Measurements from ENCODE around the gene MBP. TPM values are rescaled to one million over a fixed set of nuclear protein-coding genes. Genes with fewer than 3 reads are reported as not detected.
A peak's percentile ranks its signal among the peaks of the same experiment; 100 is the strongest.

Gene MBP
- total and polyA plus RNA-seq, 2 experiments from 2014 or later: 18.4 to 22.9 TPM

DNA sequence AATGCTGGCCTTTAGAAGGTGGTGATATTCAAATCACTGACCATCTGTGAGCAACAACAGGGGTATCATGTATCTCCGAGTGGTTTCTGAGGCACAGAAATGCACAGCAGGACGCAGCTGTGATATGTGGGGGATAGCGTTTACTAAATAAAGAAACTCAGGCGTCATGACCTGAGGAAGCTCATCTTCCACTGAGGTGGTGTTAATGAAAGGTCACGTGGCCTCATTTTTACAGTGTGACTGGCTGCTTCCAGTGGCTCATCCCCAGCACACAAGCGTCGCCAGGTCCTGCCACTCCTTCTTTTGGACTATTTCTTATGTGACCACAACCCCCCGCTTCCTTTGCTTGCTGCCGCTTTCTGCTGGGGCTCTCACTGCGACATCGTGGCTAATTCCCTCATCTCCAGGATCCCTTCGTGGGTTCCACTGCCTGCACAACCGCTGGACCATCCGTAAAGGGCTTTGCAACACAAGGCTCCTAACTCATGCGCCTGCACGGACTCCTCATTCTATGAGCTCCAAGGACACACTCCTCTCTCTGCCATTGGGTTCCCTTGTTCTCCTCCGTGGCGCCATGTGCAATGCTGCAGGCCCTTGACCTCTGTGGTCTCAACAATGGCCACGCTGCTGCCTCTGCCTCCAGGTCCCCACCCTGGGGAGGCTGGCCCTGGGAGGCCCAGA lies 109.3 kb downstream of the MBP start:
- Mint-ChIP-seq H3K27me3 (ENCODE audit: insufficient read depth, low read depth, poor library complexity) (peaks cover 8% of the 10 kb centered on the region), H3K36me3 (ENCODE audit: low read depth) (peaks cover 4% of the 10 kb centered on the region; the same call in 2 of the 3 replicates), H3K27ac (no peak overlapping the region), H3K9me3 (peaks cover 5% of the 10 kb centered on the region; the same call in 2 of the 3 replicates), H3K4me1 (peaks cover 12% of the 10 kb centered on the region), H3K4me3 (no peak overlapping the region)
- Histone ChIP-seq H2AFZ (no peak overlapping the region), H3K79me2 (replicated peaks; ENCODE audit: insufficient read depth) (no peaks in the 10 kb centered on the region), H3F3A (replicated peaks; ENCODE audit: low read depth) (no peaks in the 10 kb centered on the region), H3K36me3 (ENCODE audit: insufficient read depth) (no peaks in the 10 kb centered on the region), H3K4me1 (ENCODE audit: insufficient read depth) (no peaks in the 10 kb centered on the region), H3K27me3 (ENCODE audit: insufficient read depth) (no peaks in the 10 kb centered on the region), H3K9me2 (ENCODE audit: insufficient read depth) (peaks cover 8% of the 10 kb centered on the region; the same call in 1 of the 2 replicates), H3K4me2 (no peak overlapping the region), H4K20me1 (replicated peaks; ENCODE audit: insufficient read depth) (no peaks in the 10 kb centered on the region), H3K4me3 (no peak overlapping the region), H3K27ac (ENCODE audit: low read depth) (no peak overlapping the region)
- ATAC-seq: peak; percentile 25; the same call in 2 of the 3 replicates
- no peak for DNase-seq (ENCODE audit: low spot score)
- no peak for TF ChIP-seq ZNF331 (CRISPR knock-in tag; IDR thresholded peaks at IDR 0.05; ENCODE audit: low read depth)
- no peak for TF ChIP-seq JUNB (IDR thresholded peaks at IDR 0.05; ENCODE audit: unreplicated experiment)
- TF ChIP-seq, protein P1, sequence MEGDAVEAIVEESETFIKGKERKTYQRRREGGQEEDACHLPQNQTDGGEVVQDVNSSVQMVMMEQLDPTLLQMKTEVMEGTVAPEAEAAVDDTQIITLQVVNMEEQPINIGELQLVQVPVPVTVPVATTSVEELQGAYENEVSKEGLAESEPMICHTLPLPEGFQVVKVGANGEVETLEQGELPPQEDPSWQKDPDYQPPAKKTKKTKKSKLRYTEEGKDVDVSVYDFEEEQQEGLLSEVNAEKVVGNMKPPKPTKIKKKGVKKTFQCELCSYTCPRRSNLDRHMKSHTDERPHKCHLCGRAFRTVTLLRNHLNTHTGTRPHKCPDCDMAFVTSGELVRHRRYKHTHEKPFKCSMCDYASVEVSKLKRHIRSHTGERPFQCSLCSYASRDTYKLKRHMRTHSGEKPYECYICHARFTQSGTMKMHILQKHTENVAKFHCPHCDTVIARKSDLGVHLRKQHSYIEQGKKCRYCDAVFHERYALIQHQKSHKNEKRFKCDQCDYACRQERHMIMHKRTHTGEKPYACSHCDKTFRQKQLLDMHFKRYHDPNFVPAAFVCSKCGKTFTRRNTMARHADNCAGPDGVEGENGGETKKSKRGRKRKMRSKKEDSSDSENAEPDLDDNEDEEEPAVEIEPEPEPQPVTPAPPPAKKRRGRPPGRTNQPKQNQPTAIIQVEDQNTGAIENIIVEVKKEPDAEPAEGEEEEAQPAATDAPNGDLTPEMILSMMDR (conservative IDR thresholded peaks at IDR 0.05; ENCODE audit: low read depth in 2 of 2): no peak
- TF ChIP-seq, protein P2, sequence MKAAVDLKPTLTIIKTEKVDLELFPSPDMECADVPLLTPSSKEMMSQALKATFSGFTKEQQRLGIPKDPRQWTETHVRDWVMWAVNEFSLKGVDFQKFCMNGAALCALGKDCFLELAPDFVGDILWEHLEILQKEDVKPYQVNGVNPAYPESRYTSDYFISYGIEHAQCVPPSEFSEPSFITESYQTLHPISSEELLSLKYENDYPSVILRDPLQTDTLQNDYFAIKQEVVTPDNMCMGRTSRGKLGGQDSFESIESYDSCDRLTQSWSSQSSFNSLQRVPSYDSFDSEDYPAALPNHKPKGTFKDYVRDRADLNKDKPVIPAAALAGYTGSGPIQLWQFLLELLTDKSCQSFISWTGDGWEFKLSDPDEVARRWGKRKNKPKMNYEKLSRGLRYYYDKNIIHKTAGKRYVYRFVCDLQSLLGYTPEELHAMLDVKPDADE (IDR thresholded peaks at IDR 0.05): no peak
- TF ChIP-seq EZH2phosphoT487 (IDR thresholded peaks at IDR 0.05; ENCODE audit: unreplicated experiment): no peak
- TF ChIP-seq ZNF114 (CRISPR knock-in tag; IDR thresholded peaks at IDR 0.05): no peak

DNA sequence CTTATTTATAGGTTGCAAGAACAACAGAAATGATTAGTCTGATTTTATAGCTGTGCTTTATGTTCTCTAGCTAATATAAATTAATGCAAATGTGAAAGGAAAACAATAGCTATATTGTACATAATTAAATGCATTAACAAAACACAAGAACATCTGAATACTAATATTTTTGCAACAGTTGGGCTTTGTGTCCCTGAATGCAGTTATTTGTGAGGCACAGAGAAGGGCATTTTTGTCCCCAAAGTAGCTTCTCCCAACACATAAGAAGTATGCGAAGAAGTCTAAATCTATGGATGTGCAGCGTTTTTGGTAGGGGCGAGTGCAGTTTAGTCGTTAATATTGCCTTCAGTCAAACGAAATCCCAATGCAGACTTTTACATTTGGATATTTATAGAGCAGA lies 110.0 kb downstream of the MBP start:
- ATAC-seq (no peak), DNase-seq (ENCODE audit: low spot score) (no peak)
- Histone ChIP-seq H3K27me3 (ENCODE audit: insufficient read depth) (no peaks in the 10 kb centered on the region), H3K79me2 (replicated peaks; ENCODE audit: insufficient read depth) (no peaks in the 10 kb centered on the region), H3K27ac (ENCODE audit: low read depth) (no peak overlapping the region), H3K9me2 (ENCODE audit: insufficient read depth) (peaks cover 10% of the 10 kb centered on the region; the same call in 1 of the 2 replicates), H3F3A (replicated peaks; ENCODE audit: low read depth) (no peaks in the 10 kb centered on the region), H4K20me1 (replicated peaks; ENCODE audit: insufficient read depth) (no peaks in the 10 kb centered on the region), H3K36me3 (ENCODE audit: insufficient read depth) (no peaks in the 10 kb centered on the region), H2AFZ (no peak overlapping the region), H3K4me1 (ENCODE audit: insufficient read depth) (no peaks in the 10 kb centered on the region), H3K4me2 (no peak overlapping the region), H3K4me3 (no peak overlapping the region)
- peaks cover 5% of the 10 kb centered on the region; the same call in 2 of the 3 replicates for H3K9me3 Mint-ChIP-seq
- H3K27ac Mint-ChIP-seq: no peak overlapping the region
- H3K4me3 Mint-ChIP-seq: no peak overlapping the region
- peaks cover 8% of the 10 kb centered on the region for H3K27me3 Mint-ChIP-seq (ENCODE audit: insufficient read depth, low read depth, poor library complexity)
- H3K36me3 Mint-ChIP-seq (ENCODE audit: low read depth): peaks cover 4% of the 10 kb centered on the region
- TF ChIP-seq, protein P3, sequence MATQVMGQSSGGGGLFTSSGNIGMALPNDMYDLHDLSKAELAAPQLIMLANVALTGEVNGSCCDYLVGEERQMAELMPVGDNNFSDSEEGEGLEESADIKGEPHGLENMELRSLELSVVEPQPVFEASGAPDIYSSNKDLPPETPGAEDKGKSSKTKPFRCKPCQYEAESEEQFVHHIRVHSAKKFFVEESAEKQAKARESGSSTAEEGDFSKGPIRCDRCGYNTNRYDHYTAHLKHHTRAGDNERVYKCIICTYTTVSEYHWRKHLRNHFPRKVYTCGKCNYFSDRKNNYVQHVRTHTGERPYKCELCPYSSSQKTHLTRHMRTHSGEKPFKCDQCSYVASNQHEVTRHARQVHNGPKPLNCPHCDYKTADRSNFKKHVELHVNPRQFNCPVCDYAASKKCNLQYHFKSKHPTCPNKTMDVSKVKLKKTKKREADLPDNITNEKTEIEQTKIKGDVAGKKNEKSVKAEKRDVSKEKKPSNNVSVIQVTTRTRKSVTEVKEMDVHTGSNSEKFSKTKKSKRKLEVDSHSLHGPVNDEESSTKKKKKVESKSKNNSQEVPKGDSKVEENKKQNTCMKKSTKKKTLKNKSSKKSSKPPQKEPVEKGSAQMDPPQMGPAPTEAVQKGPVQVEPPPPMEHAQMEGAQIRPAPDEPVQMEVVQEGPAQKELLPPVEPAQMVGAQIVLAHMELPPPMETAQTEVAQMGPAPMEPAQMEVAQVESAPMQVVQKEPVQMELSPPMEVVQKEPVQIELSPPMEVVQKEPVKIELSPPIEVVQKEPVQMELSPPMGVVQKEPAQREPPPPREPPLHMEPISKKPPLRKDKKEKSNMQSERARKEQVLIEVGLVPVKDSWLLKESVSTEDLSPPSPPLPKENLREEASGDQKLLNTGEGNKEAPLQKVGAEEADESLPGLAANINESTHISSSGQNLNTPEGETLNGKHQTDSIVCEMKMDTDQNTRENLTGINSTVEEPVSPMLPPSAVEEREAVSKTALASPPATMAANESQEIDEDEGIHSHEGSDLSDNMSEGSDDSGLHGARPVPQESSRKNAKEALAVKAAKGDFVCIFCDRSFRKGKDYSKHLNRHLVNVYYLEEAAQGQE (IDR thresholded peaks at IDR 0.05; ENCODE audit: unreplicated experiment): no peak
- TF ChIP-seq POLR2AphosphoS5 (IDR thresholded peaks at IDR 0.05; ENCODE audit: low read depth) (no peak), CREB1 (CRISPR knock-in tag; IDR thresholded peaks at IDR 0.05; ENCODE audit: low read depth) (no peak), EZH2phosphoT487 (IDR thresholded peaks at IDR 0.05; ENCODE audit: unreplicated experiment) (no peak), ZNF114 (CRISPR knock-in tag; IDR thresholded peaks at IDR 0.05) (no peak), JUNB (IDR thresholded peaks at IDR 0.05; ENCODE audit: unreplicated experiment) (no peak), EZH2 (IDR thresholded peaks at IDR 0.05; ENCODE audit: low read depth, unreplicated experiment) (no peak), NANOG (IDR thresholded peaks at IDR 0.05; ENCODE audit: borderline replicate concordance) (no peak), ZNF331 (CRISPR knock-in tag; IDR thresholded peaks at IDR 0.05; ENCODE audit: low read depth) (no peak), STAT1 (IDR thresholded peaks at IDR 0.05; ENCODE audit: unreplicated experiment) (no peak)
- TF ChIP-seq, protein P2 (IDR thresholded peaks at IDR 0.05): no peak
- TF ChIP-seq, protein P1 (conservative IDR thresholded peaks at IDR 0.05; ENCODE audit: low read depth in 2 of 2): no peak
- H3K4me1 Mint-ChIP-seq: peaks cover 12% of the 10 kb centered on the region

All from GM23338 (cell line).